ENCODE measurements around the gene DYRK1A.

- TF ChIP-seq ZNF121 (tag by site-specific recombination; IDR thresholded peaks at IDR 0.05) (no peak), ZNF274 (IDR thresholded peaks at IDR 0.05; ENCODE audit: low read length) (no peak), ZNF274 (tag by site-specific recombination; IDR thresholded peaks at IDR 0.05; ENCODE audit: borderline replicate concordance) (no peak), GLI4 (tag by site-specific recombination; IDR thresholded peaks at IDR 0.05) (no peak), SALL2 (tag by site-specific recombination; IDR thresholded peaks at IDR 0.05; ENCODE audit: borderline replicate concordance) (no peak), AEBP2 (tag by site-specific recombination; IDR thresholded peaks at IDR 0.05; ENCODE audit: borderline replicate concordance) (no peak), ZNF24 (tag by site-specific recombination; IDR thresholded peaks at IDR 0.05) (no peak), TCF7L2 (IDR thresholded peaks at IDR 0.05; ENCODE audit: borderline replicate concordance, low read depth, low read length) (no peak), ZNF558 (tag by site-specific recombination; IDR thresholded peaks at IDR 0.05) (no peak), CTCF (tag by site-specific recombination; IDR thresholded peaks at IDR 0.05) (no peak)
- TF ChIP-seq, protein P1, sequence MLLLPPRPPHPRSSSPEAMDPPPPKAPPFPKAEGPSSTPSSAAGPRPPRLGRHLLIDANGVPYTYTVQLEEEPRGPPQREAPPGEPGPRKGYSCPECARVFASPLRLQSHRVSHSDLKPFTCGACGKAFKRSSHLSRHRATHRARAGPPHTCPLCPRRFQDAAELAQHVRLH (tag by site-specific recombination; IDR thresholded peaks at IDR 0.05), result no peak
These were observed 7.0 kb downstream of the DYRK1A start for GRCh38 chr21:37373539-37373938.

Measured in HEK293 (cell line).